Measurements from ENCODE around the gene RARRES1.

The RARRES1 gene

DNA sequence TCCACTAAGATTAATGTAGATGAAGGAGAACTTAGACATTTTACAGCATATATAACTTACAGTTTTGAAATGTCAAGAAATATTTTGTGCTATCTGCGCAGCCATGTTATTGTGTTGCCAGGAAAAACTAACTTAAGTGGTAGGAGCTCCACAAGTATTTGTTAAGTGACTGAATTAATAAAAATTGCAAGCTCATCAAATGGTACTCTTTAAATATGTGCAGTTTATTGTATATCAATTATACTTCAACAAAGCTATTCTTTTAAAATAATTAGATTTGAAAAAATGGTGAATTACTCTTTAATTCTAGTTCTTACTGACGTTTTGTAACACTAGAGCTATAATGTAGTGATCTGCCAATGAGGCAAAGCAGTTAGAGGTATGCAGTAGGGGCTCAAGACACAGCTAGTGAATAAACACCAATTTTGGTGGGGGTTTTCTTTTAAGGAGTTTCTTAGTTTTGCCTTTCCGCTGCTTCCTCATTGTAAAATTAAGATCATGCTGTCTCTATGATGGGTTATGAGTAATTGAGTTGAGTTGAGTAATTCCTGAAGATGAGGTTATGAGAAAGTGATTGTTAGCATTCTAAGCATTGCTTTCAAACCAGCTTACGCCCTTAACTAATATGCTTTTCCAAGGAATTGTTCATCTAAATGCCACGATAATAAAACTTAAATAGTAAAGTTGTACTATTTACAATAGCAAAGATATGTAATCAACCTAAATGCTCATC, 48.9 kb downstream of the RARRES1 start:
- no peak for DNase-seq

DNA sequence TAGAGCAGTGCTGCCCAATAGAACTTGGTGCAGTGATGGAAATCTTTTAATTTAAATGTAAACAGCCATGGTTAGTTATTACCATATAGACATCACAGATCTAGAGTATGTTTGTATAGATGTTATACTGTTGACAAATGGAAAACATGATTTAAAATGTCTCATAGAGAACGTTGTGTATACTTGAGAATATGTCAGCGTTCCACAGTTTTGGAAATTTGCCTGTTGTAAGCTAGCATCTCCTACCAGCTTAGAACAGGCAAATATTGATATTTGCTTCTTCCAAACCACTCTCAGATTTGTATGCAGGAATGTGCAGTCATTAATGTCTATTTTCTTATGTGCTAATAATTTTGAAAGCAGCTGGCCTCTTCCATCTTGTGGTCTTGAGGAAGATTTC, 51.4 kb downstream of the RARRES1 start:
- DNase-seq: no peak

DNA sequence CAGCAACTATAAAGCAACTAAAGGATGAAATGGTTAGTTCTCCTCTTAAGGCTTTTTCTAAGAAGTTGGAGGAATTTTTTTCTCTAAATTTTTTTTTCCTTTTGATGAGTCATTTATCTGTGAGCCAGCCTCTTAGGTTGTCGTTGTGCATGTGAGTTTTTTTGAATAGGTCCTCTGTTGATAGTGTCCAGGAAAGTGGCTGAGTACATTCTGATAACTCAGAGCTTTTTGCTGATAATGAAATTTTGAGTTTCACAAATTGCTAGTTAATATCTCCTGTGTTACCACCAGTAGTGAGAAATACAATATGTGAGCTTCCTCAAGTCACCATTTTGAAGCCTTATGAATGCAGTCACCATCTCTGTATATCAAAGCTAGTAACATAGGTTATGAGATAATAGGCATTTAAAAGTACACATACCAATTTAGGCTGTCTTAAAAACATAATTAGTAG, 52.7 kb downstream of the RARRES1 start:
- no peak for DNase-seq

DNA sequence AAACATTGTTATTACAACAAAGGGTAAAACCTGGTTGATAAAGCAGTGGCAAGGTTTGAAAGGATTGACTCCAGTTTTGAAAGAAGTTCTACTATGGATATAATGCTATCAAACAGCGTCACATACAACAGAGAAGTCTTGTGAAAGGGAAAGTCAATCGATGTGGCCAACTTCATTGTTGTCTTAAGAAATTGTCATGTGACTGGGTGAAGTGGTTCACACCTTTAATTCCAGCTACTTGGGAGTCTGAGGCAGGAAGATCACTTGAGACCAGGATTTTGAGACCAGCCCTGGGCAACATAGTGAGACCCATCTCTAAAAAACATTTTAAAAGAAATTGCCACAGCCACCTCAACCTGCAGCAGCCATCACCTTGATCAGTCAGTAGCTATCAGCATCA, 53.6 kb downstream of the RARRES1 start:
- no peak for DNase-seq

DNA sequence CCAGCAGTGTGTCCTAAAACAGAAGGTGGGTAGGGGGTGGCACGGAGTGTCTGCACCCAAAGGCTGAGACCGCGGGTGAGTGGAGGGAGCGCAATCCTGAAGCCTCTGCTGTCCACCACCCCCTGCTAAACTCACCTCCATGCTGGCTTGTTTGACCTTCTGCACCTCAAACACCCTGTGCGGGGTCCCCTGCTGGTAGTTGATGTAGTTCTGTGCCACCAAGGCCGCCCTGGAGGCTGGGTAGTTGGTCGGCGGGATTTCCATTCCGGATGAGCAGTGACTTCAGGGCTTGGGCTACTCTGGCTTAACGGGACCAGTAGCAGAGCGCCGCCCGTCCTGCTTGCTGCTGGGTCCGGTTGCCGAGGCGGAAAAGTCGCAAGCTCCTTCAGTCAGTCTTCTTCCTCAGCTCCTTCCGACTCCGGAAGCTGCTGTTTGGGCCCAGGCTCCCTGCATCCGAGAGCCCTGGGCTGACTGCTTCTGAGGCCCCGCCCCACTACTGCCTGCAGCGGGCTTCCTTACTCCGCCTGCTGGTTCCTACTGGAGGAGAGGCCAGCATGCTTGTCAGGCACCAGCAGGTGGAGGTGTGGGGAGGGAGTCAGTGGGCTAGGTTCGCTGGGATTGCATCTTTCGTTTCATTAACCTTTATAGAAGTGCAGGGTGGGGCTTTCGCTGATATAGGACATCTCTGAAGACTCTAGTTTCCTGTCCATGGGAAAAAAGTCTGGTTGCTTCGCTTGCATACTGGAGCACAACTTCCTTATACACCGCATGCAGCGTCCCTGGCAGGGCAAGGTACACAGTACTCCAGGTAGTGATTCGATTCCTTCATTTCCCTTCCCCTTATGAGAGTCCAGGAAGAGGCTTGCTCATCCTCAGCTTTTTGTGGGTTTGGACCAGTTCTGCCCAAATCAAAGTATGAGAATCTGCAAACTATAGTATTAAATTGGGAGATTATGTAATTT, 59.8 kb downstream of the RARRES1 start, which contains the start of gene LXN:
Gene LXN (minus strand): TSS at position 434 of the 962 bp plus-strand sequence. CDS start 170 bp downstream, at position 264.
- DNase-seq: peak; percentile 81

DNA sequence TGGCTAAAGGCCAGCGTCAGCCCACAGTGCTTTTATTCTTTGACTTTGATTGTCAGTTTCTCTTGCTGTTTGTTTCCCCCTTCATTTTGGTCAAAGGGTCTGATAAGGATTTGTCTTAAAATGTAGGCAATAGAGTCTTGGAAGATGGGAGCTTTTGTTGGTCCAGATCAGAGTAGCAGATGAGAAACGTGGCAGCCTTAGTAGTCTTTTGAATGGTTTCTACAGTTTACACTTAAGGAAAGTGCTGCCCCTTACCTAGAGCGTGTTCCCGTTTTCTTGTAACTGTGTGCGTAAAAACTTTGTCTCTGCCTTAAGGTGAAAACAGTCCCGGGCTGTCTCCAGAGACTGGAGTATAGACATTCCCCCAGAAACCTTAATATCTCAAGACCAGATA, 60.4 kb downstream of the RARRES1 start:
- no peak for DNase-seq

DNA sequence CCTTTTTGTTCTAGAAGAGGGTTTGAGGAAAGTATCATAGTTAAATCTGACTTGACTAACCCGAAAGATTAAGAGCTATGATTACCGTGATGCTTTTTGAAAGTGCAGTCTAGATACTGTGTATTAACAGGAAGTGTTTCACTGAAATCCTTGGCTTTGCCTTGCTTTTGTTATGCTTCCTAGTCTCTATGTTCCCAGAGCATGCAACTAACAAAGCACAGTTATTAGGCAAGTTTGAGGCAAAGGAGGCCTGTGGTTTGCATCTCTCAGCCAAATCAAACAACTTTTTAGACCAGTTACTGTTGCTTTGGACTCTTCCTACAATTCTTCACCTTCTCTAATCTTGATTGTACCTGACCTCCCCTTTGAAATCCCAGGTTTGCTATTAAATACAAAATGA, 63.8 kb downstream of the RARRES1 start:
- no peak for DNase-seq

DNA sequence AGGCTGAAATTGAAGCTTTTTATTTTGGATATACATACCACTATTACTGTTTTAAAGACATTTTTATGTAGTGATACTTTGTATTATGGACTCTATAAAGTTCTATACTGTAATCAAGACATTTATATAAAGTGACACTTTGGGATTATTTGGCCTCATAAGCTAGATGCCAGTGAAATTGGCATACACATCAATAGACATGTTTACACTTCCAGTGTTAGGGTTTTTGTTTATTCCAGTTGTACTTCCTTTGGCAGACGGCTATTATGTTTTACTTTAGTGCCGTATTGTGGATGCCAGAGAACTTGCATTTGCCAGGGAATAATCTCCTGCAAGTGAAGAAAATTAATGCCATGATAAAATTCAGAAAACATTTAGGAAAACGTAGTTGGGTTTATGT, 65.8 kb downstream of the RARRES1 start:
- no peak for DNase-seq

DNA sequence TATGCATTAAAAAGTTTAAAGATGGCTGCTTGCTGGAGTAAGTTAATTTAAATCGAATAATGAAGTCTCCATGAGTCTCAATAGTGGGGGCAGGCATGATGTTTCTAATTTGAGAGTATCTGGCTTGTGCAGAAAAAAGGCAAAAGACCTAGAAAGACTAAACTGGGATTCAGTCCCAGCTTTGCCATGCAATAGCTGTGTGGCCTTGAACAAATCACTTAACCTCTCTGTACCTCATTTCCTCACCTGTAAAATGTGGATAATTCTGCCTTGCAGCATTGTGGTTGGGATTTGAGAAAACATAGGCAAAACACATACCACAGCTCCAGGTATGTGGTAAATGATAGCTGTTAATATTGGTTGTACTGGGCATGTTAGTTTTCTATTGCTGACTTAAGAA, 68.4 kb downstream of the RARRES1 start:
- DNase-seq: no peak

DNA sequence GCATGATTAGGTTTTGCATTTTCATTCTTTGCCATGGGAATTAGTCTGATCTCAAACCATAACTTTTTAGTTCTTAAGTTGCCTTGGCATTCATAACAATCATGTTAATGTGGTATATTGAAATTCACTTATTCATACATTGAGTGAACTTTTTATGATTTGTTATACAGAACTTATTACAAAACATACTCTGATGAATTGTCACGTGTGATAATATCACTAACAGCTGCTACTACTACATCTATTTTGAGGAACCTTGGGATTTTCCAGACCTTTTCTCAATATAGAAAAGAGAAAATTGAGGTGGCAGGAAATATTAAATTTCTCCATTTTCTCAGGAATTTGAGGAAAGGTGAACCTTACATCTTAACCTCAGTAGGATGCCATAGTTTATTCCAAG, 69.0 kb downstream of the RARRES1 start:
- no peak for DNase-seq

DNA sequence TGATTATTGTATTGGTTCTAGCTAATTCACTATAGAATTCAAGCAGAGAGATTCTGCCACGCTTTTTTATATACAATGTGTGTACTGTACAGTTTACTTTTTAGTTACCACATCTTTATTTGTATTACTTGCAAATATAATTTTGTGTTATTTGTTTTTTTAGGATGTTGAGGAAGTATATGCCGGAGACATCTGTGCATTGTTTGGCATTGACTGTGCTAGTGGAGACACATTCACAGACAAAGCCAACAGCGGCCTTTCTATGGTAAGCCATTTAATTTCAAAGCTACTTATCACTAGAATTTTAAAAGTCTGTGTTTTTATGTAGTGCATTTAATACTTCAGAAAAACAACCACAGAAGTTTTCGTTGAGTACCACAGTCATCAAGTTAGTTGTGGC, 71.5 kb downstream of the RARRES1 start:
- DNase-seq: no peak

DNA sequence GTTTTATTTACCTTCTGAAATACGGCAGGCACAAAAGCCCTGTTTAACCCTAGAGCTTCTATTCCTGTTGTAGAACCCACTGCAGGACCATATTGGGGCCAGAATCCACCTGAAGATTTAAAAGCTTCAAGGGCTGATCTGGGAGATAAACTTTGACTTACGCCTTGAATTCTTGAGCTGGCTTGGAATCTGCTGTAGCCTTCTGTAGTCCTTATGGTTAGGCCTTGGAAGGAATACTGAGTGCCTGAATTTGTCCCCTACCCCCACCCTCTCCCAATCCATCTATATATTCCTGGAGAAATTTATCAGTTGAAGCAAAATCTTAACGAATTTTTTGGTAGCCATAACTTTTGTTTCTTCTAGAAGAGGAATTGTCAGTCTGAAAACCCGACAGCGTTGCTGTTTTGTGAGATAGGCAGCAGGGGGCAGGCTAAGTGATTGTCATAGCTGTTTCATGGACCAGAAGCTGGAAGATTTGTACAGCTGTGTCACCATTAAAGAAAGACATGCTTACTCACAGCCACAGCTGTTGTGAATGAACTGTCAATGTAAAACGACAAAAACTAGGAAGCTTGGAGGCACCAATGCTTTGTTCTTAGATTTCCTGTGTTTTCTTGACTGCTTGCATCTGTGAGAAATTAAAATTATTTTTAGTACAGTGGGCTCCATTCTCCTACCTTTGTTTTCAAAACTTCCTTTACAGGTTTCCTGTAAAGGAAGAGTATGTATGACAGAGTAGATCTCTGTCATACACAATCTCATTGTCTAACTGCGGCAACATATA, 72.6 kb downstream of the RARRES1 start:
- peak; percentile 66 for DNase-seq

DNA sequence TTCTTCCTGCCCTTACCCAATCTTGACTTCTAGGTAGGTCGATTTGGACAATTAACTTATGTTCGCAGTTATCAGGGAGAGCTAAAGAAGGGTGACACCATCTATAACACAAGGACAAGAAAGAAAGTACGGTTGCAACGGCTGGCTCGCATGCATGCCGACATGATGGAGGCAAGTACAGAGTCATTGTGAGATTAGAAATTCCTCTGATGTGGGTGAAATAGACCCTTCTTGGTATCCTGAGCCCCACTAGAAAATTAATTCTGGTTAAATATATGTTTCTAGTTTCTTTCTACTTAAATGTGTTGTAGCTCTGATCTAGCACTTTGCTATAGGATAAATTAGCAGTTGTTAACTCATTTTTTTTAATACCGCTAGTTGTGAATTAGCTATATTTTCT, 73.4 kb downstream of the RARRES1 start:
- no peak for DNase-seq

DNA sequence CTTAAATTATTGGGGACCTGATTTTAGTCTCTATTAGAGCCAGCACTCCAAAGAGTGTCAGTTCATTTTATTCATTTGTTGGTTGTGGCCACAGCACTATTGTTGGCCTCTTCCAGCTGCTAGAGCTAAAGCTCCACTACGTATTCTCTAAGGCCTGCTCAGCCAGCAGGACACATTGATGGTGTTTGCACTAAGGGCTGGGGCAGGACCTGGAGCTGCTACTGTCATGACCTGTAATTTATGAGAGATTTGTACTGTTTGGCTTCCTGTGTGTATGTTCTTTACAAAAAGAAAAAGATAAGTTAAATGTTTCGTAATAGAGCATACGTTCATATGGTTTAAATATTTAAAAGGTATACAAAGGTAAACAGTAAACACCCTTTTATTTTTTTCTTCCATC, 79.8 kb downstream of the RARRES1 start:
- no peak for DNase-seq

DNA sequence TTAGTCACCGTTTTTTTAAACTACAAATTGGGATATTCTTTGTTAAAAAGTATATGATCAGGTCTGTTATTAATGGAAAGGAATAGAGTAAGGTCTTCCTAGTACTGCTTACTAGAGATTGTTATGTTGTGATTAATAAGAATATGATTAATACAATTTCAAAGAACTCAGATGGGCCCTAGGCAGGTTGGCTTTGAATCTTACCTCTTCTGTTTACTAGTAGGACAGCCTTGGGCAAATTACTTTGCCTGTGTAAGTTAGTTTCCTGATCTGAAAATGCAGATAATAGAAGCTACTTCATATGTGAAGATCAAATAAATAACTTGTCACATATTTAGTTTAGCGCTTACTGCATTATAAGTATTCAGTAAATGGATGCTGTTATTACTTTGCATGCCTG, 81.1 kb downstream of the RARRES1 start:
- no peak for DNase-seq

DNA sequence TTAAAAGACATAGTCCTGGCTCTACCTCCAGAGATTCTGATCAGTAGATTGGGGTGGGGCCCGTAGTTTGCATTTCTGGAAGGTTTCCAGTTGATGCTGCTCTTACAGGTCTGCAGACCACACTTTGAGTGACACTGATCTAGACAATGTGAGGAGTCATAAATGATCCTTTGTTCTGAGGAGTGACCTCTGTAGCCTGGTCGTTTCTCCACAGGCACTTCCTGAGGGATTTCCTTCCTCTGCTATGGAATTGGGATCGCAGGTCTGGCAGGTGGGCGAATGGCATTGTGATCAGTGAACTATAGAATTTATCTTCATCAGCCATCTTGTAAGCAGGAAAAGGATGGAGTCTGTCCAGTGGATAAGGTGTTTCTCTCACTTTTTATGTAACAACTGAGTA, 82.5 kb downstream of the RARRES1 start:
- no peak for DNase-seq
